ENCODE results near the gene CHN1.

The CHN1 gene

GRCh38 chr2:174972924-174973323, 32.3 kb downstream of the CHN1 start:
- TF ChIP-seq CTCF (IDR thresholded peaks at IDR 0.05; ENCODE audit: low read depth, low read length): no peak

GRCh38 chr2:174971868-174972781, 33.1 kb downstream of the CHN1 start:
- no peak overlapping the region for H3K4me3 ChIP-seq (ENCODE audit: low read depth, low read length)
- TF ChIP-seq CTCF (IDR thresholded peaks at IDR 0.05; ENCODE audit: low read depth, low read length): no peak

More at GRCh38 chr2:174972924-174973323, 32.3 kb downstream of the CHN1 start:
- no peak overlapping the region for H3K4me3 ChIP-seq (ENCODE audit: low read depth, low read length)

- no peak for TF ChIP-seq CTCF (IDR thresholded peaks at IDR 0.05; ENCODE audit: low read depth, low read length)
- H3K4me3 ChIP-seq (ENCODE audit: low read depth, low read length): no peak overlapping the region
Measured at GRCh38 chr2:174970092-174970491, 35.1 kb downstream of the CHN1 start.

- no peak for TF ChIP-seq CTCF (IDR thresholded peaks at IDR 0.05; ENCODE audit: low read depth, low read length)
- no peak overlapping the region for H3K4me3 ChIP-seq (ENCODE audit: low read depth, low read length)
Measured at GRCh38 chr2:174969091-174969734, 36.0 kb downstream of the CHN1 start.

- TF ChIP-seq CTCF (IDR thresholded peaks at IDR 0.05; ENCODE audit: low read depth, low read length): no peak
- no peak overlapping the region for H3K4me3 ChIP-seq (ENCODE audit: low read depth, low read length)
Measured at GRCh38 chr2:174967691-174968260, 37.4 kb downstream of the CHN1 start.

- no peak for TF ChIP-seq CTCF (IDR thresholded peaks at IDR 0.05; ENCODE audit: low read depth, low read length)
- no peak overlapping the region for H3K4me3 ChIP-seq (ENCODE audit: low read depth, low read length)
Measured at GRCh38 chr2:174967086-174967485, 38.1 kb downstream of the CHN1 start.
